ENCODE measurements around the gene SBF2.
"Not testable (repeated sequence)": the region's sequence is repeated elsewhere in the genome, so short reads cannot be mapped to it uniquely, and the experiment has no call there.

Gene SBF2

GRCh38 chr11:9962722-9963121 is 331.3 kb downstream of the SBF2 start:
- no peak for DNase-seq (ENCODE audit: low read depth in 1 of 2, low spot score in 1 of 2)

GRCh38 chr11:9957072-9957471 is 336.9 kb downstream of the SBF2 start:
- DNase-seq (ENCODE audit: low read depth in 1 of 2, low spot score in 1 of 2): no peak

GRCh38 chr11:9956483-9956882 is 337.5 kb downstream of the SBF2 start:
- no peak for DNase-seq (ENCODE audit: low read depth in 1 of 2, low spot score in 1 of 2)

- DNase-seq (ENCODE audit: low read depth in 1 of 2, low spot score in 1 of 2): no peak
Measured at GRCh38 chr11:9955391-9955790, 338.6 kb downstream of the SBF2 start.

GRCh38 chr11:9953994-9954626 is 339.9 kb downstream of the SBF2 start:
- DNase-seq (ENCODE audit: low read depth in 1 of 2, low spot score in 1 of 2): no peak

GRCh38 chr11:9952511-9953196 is 341.4 kb downstream of the SBF2 start:
- no peak for DNase-seq (ENCODE audit: low read depth in 1 of 2, low spot score in 1 of 2)

- DNase-seq (ENCODE audit: low read depth in 1 of 2, low spot score in 1 of 2): no peak
Measured at GRCh38 chr11:9951807-9952206, 342.2 kb downstream of the SBF2 start.

GRCh38 chr11:9950462-9950861 is 343.6 kb downstream of the SBF2 start:
- DNase-seq (ENCODE audit: low read depth in 1 of 2, low spot score in 1 of 2): no peak

GRCh38 chr11:9947231-9947864 is 346.7 kb downstream of the SBF2 start:
- no peak for DNase-seq (ENCODE audit: low read depth in 1 of 2, low spot score in 1 of 2)

- DNase-seq (ENCODE audit: low read depth in 1 of 2, low spot score in 1 of 2): not testable (repeated sequence)
Measured at GRCh38 chr11:9945680-9946079, 348.3 kb downstream of the SBF2 start.

- DNase-seq (ENCODE audit: low read depth in 1 of 2, low spot score in 1 of 2): no peak
Measured at GRCh38 chr11:9943386-9944110, 350.5 kb downstream of the SBF2 start.

- DNase-seq (ENCODE audit: low read depth in 1 of 2, low spot score in 1 of 2): no peak
Measured at GRCh38 chr11:9941991-9942390, 352.0 kb downstream of the SBF2 start.

GRCh38 chr11:9939150-9939549 is 354.9 kb downstream of the SBF2 start:
- not testable (repeated sequence) for DNase-seq (ENCODE audit: low read depth in 1 of 2, low spot score in 1 of 2)

GRCh38 chr11:9936754-9937153 is 357.3 kb downstream of the SBF2 start:
- no peak for DNase-seq (ENCODE audit: low read depth in 1 of 2, low spot score in 1 of 2)

- DNase-seq (ENCODE audit: low read depth in 1 of 2, low spot score in 1 of 2): not testable (repeated sequence)
Measured at GRCh38 chr11:9932843-9933242, 361.2 kb downstream of the SBF2 start.

- not testable (repeated sequence) for DNase-seq (ENCODE audit: low read depth in 1 of 2, low spot score in 1 of 2)
Measured at GRCh38 chr11:9930562-9931331, 363.3 kb downstream of the SBF2 start.

- DNase-seq (ENCODE audit: low read depth in 1 of 2, low spot score in 1 of 2): no peak
Measured at GRCh38 chr11:9927670-9928069, 366.3 kb downstream of the SBF2 start.

GRCh38 chr11:9923280-9923679 is 370.7 kb downstream of the SBF2 start:
- DNase-seq (ENCODE audit: low read depth in 1 of 2, low spot score in 1 of 2): no peak

- no peak for DNase-seq (ENCODE audit: low read depth in 1 of 2, low spot score in 1 of 2)
Measured at GRCh38 chr11:9922806-9923205, 371.2 kb downstream of the SBF2 start.

GRCh38 chr11:9916480-9916879 is 377.5 kb downstream of the SBF2 start:
- no peak for DNase-seq (ENCODE audit: low read depth in 1 of 2, low spot score in 1 of 2)

GRCh38 chr11:9914064-9914463 is 380.0 kb downstream of the SBF2 start:
- no peak for DNase-seq (ENCODE audit: low read depth in 1 of 2, low spot score in 1 of 2)

All from activated CD4-positive, alpha-beta T cell treated with anti-CD3 and anti-CD28 coated beads, Interleukin-2, amount 50 U/mL, for 24 hours (primary cell).